GM21381 (cell line): Measurements from ENCODE around the gene UBD.
A peak's percentile ranks its signal among the peaks of the same experiment; 100 is the strongest.

Experiments used
- ATAC-seq: cut with Tn5 transposase; IDR thresholded peaks from one replicate; pipeline ENCODE4 v1.9.1; 2021; ENCODE audit warnings: mild to moderate bottlenecking, moderate library complexity; ENCODE audit not compliant: unreplicated experiment

UBD gene

DNA sequence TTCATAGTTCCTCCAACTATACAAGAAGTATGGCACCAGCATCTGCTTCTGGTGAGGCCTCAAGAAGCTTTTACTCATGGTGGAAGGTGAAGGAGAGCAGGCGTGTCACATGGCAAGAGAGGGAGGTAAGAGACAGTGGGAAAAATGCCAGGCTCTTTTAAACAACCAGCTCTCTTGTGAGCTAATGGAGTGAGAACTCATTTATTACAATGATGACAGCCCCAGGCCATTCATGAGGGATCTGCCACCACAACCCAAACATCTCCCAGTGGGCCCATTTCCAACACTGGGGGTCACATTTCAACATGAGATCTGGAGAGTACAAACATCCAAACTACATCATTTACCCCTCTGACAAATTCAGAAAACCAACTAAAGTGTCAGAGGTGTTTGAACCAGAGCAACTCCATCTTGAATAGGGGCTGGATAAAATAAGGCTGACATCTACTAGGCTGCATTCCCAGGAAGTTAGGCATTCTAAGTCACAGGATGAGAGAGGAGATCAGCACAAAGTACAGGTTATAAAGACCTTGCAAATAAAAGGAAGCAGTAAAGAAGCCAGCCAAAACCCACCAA lies 2.2 kb upstream of the UBD start:
- no peak for ATAC-seq

DNA sequence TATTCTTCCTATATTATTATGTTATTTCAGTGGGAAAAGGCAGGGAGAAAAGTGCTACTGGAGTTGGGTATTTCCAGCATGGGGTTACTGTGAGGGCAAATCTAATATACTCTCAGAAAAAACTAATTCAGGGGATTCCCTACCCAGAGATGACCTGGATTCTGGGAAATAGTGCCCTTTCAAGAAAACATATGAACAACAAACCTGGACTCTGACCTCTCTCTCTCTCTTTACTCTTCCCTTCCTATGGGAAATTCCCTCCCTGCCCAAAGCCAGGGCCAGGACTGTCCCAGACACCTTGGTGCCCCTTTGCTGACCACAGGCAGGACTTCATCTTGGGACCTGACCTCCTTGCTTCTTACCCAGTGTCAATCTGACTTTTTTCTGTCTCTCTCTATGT lies 1.6 kb upstream of the UBD start:
- ATAC-seq = no peak

GRCh38 chr6:29558439-29559079 lies 973 bp downstream of the UBD start:
- no peak for ATAC-seq

DNA sequence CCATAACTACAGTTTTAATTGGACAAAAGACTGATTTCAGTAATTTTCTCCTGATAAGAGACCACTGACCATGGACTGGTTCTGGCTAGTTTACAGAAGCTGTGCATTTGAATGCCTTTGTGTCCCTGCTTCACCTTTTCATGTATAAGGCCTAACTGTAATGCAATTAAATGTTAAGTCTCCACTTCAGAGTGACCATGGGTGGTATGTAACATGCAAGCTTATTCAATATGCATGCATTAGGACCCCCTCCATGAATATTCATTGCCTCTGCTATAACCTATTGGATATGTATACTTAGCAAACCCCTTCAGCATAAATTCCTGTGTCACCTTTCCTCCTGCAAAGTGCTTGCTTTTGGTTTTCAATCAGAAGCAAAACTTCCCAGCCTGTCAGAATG lies 2.2 kb downstream of the UBD start:
- no peak for ATAC-seq

DNA sequence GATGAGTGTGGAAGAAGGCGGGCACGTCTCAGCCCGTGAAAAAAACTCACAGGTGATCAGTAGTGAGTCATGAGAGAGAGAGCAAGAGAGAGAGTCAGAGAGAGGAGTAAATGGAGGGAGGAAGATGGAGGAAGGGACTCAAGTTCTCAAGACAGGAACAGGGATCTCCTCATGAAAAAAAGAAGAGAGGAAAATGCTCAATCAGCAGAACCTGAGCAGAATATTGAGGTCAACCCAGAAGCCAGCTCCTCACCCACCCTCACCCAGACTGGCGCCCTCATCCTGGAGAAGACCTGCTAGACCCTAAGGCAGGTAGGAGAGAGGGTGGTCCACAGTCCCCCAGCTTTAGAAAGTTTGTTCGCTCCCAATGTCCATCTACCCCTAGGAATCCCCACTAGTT lies 4.8 kb downstream of the UBD start:
- no peak for ATAC-seq

DNA sequence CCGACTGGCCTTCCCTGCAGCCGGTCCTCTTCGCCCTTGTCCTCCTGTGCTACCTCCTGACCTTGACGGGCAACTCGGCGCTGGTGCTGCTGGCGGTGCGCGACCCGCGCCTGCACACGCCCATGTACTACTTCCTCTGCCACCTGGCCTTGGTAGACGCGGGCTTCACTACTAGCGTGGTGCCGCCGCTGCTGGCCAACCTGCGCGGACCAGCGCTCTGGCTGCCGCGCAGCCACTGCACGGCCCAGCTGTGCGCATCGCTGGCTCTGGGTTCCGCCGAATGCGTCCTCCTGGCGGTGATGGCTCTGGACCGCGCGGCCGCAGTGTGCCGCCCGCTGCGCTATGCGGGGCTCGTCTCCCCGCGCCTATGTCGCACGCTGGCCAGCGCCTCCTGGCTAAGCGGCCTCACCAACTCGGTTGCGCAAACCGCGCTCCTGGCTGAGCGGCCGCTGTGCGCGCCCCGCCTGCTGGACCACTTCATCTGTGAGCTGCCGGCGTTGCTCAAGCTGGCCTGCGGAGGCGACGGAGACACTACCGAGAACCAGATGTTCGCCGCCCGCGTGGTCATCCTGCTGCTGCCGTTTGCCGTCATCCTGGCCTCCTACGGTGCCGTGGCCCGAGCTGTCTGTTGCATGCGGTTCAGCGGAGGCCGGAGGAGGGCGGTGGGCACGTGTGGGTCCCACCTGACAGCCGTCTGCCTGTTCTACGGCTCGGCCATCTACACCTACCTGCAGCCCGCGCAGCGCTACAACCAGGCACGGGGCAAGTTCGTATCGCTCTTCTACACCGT lies 6.1 kb downstream of the UBD start:
- no peak for ATAC-seq

DNA sequence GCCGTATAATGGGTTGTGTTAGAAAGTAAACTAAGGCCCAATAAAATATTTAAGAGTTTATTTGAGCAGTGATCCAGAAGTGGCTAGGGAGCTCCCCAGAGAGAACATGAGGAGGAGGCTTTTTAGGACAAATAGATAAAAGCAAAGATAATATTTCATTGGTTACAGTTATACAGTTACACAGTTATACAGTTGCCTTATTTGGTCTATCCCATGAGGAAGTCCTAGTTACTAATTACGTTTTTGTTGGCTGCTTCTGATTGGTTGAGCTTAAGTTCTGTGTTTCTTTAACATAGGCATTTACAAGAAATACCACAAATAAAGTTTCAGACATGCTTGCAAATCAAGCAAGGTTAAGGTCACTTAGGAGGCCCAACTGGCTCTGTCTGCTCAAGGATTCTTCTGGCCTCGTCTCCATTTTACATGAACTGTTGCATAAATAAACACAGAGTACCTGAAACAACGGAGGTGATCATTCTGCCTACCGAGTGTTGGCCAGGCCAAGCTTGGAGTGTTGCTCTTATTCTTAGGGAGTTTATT lies 7.0 kb downstream of the UBD start:
- peak; percentile 72 for ATAC-seq

DNA sequence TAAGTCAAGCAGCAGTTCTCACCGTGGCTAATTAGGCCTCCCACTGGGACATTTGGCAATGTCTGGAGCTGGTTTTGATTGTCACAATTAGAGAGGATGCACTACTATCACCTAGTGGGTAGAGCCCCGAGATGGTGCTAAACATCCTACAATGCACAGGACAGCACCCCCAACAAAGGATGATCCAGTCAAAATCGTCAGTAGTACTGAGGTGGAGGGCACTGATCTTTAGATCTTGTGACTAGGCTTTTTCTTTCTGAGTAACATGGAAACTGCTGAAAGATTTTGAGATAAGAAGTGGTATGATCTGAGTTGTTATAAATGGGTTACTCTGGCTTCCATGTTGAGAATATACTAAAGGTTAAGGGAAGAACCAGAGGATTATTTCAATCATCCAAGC lies 12.0 kb downstream of the UBD start:
- ATAC-seq = no peak

DNA sequence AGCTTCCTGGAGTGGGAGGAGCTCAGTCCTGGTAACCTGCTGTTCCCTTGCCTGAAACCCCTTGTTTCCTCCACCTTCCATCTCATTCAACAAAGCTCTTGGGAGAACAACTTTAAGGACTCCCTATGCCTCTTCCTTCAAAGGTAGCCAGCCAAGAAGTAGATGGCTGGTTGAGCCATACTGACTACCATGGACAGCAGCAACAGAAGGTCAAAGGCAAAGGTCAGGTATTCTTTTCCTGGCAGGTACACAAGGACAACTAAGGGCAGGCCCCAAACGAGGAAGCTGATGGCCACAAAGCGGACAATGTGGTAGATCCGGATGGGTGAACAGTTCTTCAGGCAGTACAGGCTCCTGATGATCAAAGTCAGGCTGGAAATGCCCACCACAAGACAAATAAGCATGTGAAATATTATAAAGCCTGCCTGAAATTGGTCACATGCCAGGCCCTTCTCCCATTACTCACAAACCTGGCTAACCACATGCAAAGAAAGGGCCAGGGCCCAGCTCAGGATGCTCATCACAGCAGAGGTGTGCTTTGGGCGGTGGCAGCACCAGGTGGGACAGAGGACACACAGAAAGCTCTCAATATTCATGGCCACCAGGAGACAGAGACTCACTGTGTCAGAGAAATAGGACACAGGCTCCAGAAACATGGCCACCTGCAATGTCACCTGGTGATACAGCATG lies 21.7 kb downstream of the UBD start:
- ATAC-seq = no peak

DNA sequence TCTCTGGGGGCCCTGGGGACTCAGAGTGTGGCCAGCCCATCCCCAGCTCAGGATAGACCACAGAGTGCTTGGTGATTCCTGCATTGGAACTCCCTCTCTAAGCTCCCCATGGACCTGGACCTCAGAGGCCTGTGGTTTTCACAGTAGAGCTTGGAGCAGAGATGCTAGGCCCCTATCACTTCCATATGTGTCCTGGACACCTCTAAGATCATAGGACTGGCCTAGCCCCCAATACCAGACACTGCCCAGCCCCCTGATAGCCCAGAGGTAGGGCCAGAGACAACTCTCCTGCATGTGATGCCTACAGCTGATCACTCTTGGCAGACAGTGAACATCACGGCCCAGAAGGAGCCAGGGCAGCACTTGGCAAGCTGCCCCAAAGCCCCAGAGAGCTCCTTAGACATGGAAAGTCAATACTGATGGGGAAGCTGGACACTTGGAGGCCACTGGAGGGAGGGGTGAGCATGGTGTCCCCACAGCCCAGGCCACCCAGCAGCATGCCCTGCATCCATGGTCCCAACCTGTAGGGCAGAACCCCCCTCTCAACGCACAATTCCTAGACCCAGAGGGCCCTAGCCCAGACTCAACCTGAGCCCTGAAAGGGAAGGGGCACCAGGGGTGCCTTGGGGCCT lies 27.1 kb downstream of the UBD start:
- no peak for ATAC-seq

DNA sequence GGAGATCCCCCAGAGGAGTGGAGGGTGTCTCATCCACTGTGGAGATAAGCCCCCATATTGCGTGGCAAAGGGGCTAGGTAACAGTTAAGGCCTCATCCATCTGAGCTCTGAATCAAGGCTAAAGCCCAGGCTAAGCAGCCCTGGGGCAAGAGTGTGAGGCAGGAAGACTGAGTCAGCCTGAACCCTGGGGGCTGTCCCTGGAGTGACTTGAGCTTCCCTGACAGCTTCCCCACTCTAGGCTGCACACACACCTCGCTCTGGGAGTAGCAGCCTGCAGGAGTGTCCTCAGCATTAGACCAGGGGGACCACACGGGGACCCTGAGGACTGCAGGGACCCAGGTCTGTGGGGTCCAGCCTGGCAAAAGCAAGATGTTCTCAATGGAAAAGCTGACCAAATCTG lies 27.9 kb downstream of the UBD start:
- ATAC-seq = no peak

DNA sequence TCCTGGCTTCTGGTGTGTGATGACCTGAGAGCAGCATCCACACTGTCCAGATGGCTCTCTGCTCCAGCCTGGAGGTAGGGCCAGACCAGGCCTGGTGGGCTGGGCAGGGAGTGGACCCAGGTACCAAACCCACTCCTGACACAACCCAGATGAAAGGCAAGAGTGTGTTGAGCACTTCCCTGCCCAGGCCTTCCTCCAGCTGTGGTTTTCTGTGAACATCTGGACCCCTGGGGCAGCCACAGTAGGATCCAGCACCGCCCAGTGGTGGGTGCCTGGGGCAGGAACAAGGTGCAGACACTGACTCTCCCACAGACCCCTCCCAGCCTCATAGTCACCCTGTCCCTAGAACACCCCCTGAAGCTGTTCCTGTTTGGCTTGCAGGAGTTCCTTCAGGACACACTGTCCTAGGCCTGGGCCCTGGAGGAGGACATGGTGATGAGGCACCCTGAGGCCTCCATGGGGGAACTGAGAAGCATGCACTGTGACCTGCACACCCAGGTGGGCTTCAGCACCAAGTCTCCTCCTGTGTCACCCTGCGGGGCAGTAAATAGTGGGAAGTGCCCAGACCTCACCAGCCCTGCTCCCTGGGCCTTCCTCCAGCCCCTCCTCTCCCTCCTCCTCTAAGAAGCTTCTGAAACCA lies 28.7 kb downstream of the UBD start:
- ATAC-seq = no peak

DNA sequence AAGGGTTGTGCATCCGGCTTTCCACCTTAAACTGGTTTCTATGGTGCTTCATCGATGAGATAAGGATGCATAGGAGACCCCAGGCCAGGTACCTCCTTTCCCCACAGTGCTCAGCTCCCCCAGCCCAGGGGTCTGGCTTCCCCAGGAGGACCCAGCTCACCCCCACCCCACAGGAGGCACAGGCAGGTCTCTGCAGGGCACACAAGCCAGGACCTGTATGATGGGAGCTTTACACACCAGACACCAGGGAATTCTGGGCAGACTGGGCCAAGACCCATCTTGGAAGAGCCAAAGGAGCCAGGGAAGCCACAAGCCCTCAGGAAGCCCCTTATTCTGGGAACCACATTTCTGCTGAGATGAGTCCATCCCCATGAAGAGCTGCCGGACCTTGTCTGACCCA lies 29.6 kb downstream of the UBD start:
- no peak for ATAC-seq

DNA sequence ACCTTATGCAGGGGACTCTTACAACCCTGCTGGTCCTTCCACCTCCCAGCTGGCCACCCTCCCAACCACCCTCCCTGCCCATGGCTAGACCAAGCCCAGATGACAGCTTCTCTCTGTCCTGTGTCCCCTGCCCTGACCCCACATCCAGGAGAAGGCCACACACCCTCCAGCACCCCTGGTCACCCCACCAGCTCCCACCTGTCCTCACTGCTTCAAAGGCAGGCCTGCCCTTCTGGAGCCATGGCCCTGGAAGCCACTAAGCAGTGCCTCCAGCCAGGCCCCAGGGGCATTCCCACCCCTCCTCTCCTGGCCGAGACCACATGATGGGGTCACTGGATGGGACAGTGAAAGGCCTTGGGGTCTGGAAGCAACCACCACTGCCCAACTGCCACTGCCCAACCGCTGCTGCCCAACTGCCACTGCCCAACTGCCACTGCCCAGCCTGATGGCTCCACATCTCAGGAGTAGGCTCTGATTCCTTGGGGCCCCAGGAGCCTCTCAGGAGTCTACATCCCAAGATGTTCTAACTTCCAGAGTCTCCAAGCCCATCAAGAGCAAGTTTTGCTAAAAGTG lies 30.5 kb downstream of the UBD start:
- ATAC-seq = no peak

DNA sequence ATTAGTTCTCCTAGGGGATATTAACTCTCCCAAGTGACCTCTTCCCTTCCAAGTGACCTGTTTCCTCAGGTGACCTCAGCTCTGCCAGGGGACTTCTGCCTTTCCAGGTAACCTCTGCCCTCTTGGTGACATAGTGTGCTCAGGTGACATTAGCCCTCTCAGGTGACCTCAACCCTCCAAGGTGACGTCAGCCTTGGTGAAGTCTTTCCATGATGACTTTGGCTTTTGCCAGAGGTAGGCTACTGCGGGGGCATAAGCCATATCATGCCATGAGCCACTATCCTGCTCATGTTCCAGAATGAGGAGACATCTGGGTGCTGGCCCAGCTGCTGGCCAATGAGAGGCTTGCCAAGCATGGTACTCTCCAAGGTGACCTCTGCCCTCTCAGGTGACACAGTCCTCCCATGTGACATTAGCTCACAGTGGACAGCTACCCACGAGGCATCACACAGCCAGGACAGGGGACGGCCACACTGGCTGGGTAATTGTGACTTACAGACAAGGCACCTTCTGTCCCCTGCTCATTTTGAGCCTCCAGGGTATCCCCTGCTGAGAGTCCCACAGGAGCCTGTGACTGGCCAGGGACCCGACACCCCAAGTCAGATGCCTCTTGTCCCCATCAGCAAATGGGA lies 31.1 kb downstream of the UBD start:
- no peak for ATAC-seq

DNA sequence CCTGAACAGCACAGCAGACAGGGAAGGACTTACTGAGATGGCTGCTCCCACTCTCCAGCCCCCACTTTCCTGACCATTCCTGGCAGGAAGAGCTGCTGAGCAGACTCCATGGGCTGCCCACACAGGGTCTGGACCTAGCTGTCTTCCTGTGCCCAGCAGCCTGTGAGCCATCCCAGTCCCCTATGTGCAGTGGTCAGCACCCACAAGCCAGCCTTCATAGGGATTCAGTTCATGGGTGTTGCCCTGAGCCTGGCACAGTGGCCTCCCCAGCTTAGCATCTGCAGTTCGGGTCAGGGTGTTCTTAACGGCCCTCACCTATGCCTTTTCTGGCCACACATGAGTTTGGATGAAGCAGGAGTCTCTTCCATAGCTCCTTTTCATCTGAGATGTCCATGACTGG lies 32.0 kb downstream of the UBD start:
- ATAC-seq = no peak

DNA sequence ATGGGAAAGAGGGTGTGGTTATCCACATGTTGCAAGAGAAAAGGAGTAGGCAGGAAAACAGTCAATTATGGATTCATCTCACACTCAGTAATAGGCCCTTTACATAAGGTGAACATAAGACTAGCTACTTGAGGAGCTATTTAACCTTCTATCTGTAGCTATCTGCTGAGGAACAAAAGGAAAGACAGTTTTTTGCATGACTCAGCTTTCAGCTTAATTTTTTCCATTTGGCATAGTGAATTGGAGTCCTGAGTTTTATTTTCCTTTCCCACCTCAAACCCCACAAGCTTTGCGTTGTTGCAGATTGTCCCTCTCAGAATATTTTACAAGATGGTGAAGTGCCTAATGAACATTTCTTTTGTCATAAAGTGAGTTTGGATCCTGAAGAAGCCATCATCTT lies 32.4 kb downstream of the UBD start:
- ATAC-seq = no peak

- no peak for ATAC-seq
These were observed 34.3 kb downstream of the UBD start for GRCh38 chr6:29525311-29525639.

DNA sequence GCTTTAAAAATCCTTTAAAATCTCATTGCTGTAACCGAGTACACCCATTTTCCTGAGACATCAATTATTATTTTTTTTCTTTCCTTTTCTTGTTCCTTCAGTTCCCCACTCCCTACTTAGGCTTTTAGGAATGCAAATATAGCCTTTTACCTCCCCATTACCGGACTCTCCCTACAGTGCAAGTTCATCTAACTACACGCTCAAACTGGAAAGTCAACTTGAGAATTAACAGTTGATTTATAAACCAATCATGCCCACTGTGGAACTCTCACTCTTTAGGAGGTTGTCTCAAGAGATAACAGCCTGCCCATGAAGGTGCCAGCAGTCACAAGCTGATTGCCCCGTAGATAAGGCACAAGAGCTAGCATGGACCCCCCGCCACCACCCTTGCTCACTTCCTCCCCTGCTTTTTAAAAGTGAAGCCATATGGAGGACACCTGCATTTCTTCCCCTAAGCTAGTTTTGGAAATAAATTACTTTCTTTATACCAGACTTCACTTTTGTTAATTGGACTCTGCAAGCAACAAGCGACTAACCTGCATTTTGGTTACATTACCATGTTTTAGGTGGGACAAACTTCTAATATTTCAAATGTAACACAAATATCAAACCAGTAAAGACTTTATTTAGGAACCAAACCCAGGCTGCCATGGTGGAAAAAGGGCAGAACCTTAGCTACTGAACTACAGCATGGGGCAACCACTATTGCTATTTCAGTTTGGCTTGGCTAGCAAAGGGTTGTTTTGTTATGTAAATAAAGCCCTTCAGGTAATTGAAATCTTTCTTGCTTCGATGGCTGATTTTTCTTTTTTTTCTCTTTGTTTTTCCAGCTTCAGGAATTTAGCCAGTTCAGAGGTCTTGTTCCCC lies 34.9 kb downstream of the UBD start:
- no peak for ATAC-seq
